ENCODE measurements around the gene SYCP3.
A peak's percentile ranks its signal among the peaks of the same experiment; 100 is the strongest.

SYCP3 gene

DNA sequence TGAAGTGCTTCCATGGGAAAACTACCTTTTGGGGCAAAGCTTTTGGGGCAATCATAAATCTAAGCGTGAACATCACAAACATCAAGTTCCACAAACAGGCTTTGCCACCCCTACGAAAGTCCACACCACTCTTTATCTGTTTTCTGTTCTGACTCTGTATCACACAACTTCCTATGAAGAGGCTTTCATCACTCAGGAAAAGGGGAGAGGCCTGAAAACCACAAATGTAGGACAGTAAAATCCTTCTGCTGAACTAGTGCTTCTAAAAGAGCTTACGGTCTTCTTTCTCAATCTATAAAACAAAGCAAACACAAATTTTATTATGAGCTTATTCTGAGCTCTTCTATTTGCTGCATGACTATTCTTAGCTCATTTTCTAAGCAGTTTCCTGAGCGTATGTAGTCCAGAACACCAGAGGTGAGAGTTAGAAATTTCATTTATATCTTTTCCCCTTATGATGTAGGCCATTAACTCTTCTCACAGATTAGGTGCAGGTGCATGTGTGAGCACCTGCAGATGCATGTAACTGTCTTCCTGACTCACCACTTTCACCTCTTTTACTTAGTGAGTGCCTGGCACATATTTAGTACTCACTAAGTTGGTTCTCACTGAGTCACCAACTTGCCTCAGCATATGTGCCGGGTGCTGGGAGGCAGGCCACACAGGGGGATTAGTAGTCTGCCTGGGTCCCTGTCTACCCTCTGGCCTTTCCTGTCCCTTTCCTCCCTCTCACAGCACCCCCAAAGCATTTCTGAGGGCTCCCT is 32.9 kb upstream of the SYCP3 start:
- peaks cover 26% of the 10 kb centered on the region for H3K36me3 Mint-ChIP-seq
- H3K27me3 Mint-ChIP-seq, result no peaks in the 10 kb centered on the region
- no peak overlapping the region for H3K27ac Mint-ChIP-seq
- CTCF ChIA-PET, result interaction anchor here (0.6 to 6.8 kb wide), 8 partner anchors 13 to 357 kb away, joined by 3 to 151 read pairs (median 4); partner anchors contain the start of gene GNPTAB
- peaks cover 29% of the 10 kb centered on the region for H3K4me1 Mint-ChIP-seq
- DNase-seq, result no peak
- H3K9me3 Mint-ChIP-seq, result no peaks in the 10 kb centered on the region
- no peak overlapping the region for H3K4me3 Mint-ChIP-seq

DNA sequence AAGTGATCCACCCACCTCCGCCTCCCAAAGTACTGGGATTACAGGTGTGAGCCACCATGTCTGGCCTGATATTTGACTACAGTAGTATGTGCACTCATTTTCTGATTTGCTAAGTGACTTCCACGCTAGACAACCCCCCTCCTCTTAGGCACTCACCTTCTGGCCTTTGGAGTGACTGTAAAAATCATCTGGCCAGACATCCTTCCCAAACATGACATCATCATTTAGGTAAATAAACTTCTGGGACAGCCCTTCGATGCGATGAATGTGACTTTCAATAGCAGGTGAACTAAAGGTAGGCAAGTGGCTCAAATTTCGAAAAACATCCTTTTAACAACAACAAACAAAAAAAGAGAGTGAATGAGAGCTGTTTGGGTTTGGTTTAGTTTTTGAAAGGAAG is 30.6 kb upstream of the SYCP3 start:
- no peak overlapping the region for H3K4me3 Mint-ChIP-seq
- CTCF ChIA-PET, result interaction anchor here (1.2 to 6.8 kb wide), 4 partner anchors 10 to 70 kb away, joined by 3 to 151 read pairs (median 4); partner anchors contain the start of gene GNPTAB
- peaks cover 25% of the 10 kb centered on the region for H3K4me1 Mint-ChIP-seq
- no peak for DNase-seq
- no peaks in the 10 kb centered on the region for H3K27me3 Mint-ChIP-seq
- peaks cover 32% of the 10 kb centered on the region for H3K36me3 Mint-ChIP-seq
- peak overlapping the region; percentile 1 for H3K27ac Mint-ChIP-seq
- H3K9me3 Mint-ChIP-seq, result no peaks in the 10 kb centered on the region

DNA sequence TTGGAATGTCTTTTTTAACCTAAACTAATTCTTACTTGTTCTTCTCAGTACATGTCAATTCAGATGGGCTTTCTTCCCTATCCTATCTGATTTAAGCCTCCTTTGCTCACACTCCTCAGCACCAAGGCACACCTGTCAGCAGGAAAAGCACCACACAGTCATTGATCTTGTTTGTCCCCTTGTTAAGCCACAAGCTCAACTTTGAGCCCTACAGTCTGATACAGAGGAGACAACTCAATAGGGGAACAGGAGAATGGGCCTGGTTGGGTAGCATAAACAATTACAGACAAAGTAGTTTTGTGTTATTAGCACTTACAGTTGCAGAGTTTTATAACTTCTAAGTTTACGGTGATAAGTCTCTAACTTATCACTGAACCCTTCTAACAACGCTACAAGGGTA is 29.5 kb upstream of the SYCP3 start:
- H3K36me3 Mint-ChIP-seq, result peaks cover 31% of the 10 kb centered on the region
- DNase-seq, result no peak
- no peaks in the 10 kb centered on the region for H3K9me3 Mint-ChIP-seq
- peaks cover 21% of the 10 kb centered on the region for H3K4me1 Mint-ChIP-seq
- H3K4me3 Mint-ChIP-seq, result no peak overlapping the region
- CTCF ChIA-PET, result interaction anchor here (0.6 to 6.8 kb wide), 6 partner anchors 9 to 71 kb away, joined by 3 to 151 read pairs (median 4); partner anchors contain the start of gene GNPTAB
- no peaks in the 10 kb centered on the region for H3K27me3 Mint-ChIP-seq
- H3K27ac Mint-ChIP-seq, result no peak overlapping the region

DNA sequence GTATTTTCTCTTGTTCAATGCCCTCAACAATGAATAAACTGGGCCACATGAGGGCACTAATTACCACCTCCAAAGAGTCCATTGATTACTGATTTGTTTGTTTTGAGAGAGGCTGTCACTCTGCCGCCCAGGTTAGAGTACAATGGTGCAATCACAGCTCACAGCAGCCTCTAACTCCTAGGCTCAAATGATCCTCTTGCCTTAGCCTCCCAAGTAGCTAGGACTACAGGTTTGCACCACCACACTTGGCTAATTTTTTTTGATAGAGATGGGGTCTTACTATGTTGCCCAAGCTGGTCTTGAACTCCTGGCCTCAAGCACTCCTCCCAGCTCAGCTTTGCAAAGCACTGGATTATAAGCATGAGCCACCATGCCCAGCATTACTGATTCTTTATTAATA is 28.3 kb upstream of the SYCP3 start:
- Mint-ChIP-seq H3K9me3 (no peaks in the 10 kb centered on the region), H3K27ac (no peak overlapping the region), H3K4me3 (no peak overlapping the region), H3K4me1 (peaks cover 13% of the 10 kb centered on the region), H3K27me3 (no peaks in the 10 kb centered on the region), H3K36me3 (peaks cover 35% of the 10 kb centered on the region)
- CTCF ChIA-PET, result interaction anchor here (1.2 to 6.8 kb wide), 3 partner anchors 62 to 353 kb away, joined by 4 to 151 read pairs (median 9); partner anchors contain the start of gene GNPTAB
- DNase-seq, result no peak

DNA sequence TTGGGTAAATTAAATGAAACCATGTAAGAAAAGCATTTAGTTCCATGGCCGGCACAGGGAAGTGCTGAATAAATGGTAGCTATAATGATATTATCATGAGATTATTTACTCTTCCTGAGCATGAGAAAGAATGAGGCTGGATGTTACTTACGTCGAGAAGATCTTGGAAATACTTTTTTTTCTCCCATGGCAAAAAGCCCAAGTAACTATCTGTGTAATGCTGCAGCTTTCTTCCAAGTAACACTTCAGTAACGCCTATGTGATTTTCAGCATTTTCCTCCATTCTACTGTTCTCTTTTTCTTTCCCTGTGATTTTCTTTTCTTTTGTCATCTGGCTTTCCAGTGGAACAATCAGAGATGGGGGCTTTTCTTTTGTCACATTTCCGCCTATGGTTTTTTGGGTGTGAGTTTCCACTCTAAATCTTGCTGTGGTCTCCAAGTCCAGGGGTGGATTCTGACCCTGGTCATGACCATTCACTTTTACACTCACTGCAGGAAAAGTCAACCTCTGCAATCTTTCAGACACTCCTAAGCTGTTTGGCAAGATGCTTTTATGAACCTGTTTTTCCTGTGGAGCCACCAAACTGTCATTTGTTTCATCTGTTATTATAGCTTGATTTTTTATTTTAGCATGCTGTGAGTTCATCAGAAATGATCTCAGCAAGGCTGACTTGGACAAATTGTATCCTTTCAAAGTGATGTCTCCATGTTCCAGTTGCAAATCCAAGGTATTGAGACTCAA is 25.0 kb upstream of the SYCP3 start:
- peaks cover 28% of the 10 kb centered on the region for H3K36me3 Mint-ChIP-seq
- H3K4me3 Mint-ChIP-seq, result no peak overlapping the region
- no peaks in the 10 kb centered on the region for H3K4me1 Mint-ChIP-seq
- no peaks in the 10 kb centered on the region for H3K27me3 Mint-ChIP-seq
- H3K9me3 Mint-ChIP-seq, result no peaks in the 10 kb centered on the region
- DNase-seq, result no peak
- CTCF ChIA-PET, result no interaction called here
- peak overlapping the region; percentile 31 for H3K27ac Mint-ChIP-seq

- no peak for DNase-seq
- H3K36me3 Mint-ChIP-seq, result peaks cover 31% of the 10 kb centered on the region
- H3K4me1 Mint-ChIP-seq, result no peaks in the 10 kb centered on the region
- no peak overlapping the region for H3K4me3 Mint-ChIP-seq
- no peak overlapping the region for H3K27ac Mint-ChIP-seq
- CTCF ChIA-PET, result no interaction called here
- H3K9me3 Mint-ChIP-seq, result no peaks in the 10 kb centered on the region
- H3K27me3 Mint-ChIP-seq, result no peaks in the 10 kb centered on the region
Observed at GRCh38 chr12:101763246-101763931, 24.1 kb upstream of the SYCP3 start.

DNA sequence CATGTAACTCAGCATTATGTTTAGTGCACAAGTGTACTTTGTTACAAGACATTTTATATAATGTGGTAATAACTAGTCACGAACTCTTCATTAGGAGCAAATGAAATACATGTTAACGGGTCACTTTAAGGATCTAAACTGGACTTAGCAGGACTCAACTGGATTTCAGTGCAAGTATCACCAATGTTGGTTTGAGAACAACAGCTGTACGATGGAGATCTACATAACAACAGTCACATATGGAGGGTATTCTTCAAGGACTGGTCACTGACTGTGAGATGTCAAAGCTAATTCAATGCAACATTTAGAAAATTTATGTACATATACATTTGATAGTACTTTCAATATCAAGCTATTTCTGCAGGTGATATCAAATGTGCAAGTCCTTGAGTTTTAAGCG is 22.5 kb upstream of the SYCP3 start:
- H3K4me1 Mint-ChIP-seq, result no peaks in the 10 kb centered on the region
- H3K9me3 Mint-ChIP-seq, result no peaks in the 10 kb centered on the region
- DNase-seq, result no peak
- no peak overlapping the region for H3K4me3 Mint-ChIP-seq
- CTCF ChIA-PET, result interaction anchor here (1.1 kb wide), 1 partner anchor 12 kb away, joined by 3 read pairs; no protein-coding TSS in a partner anchor
- H3K27ac Mint-ChIP-seq, result no peak overlapping the region
- H3K36me3 Mint-ChIP-seq, result peaks cover 31% of the 10 kb centered on the region
- no peaks in the 10 kb centered on the region for H3K27me3 Mint-ChIP-seq

DNA sequence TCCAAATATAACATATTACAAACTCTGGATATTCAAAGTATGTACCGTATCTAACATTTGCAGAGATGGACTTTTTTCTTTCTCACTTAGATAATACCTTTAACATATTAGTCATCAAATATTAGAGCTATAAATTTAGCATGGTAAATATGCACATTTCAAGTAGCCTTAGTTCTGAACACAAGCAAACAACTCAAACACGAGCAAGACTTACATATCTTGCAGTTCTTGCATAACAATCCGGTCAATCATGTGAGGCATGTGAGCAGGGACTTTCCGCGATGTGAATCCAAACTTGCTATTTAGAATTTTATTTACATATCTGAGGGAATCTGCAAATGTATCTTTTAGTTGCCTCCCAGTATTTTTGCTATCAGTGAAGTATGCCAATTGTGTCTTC is 22.1 kb upstream of the SYCP3 start:
- no peaks in the 10 kb centered on the region for H3K9me3 Mint-ChIP-seq
- CTCF ChIA-PET, result no interaction called here

GRCh38 chr12:101759396-101760047 is 20.3 kb upstream of the SYCP3 start:
- H3K4me1 Mint-ChIP-seq, result no peaks in the 10 kb centered on the region
- H3K9me3 Mint-ChIP-seq, result no peaks in the 10 kb centered on the region
- H3K36me3 Mint-ChIP-seq, result peaks cover 29% of the 10 kb centered on the region
- no peak overlapping the region for H3K27ac Mint-ChIP-seq
- no peak for DNase-seq
- no peaks in the 10 kb centered on the region for H3K27me3 Mint-ChIP-seq
- no peak overlapping the region for H3K4me3 Mint-ChIP-seq
- CTCF ChIA-PET, result interaction anchor here (0.6 to 1.8 kb wide), 17 partner anchors 9 to 412 kb away, joined by 3 to 6 read pairs (median 3); no protein-coding TSS in a partner anchor

More for the DNA sequence above, 22.1 kb upstream of the SYCP3 start:
- no peak for DNase-seq
- Mint-ChIP-seq H3K4me1 (no peaks in the 10 kb centered on the region), H3K27me3 (no peaks in the 10 kb centered on the region), H3K4me3 (no peak overlapping the region), H3K36me3 (peaks cover 31% of the 10 kb centered on the region), H3K27ac (no peak overlapping the region)

GRCh38 chr12:101750152-101750551 is 10.9 kb upstream of the SYCP3 start:
- no peak overlapping the region for H3K27ac Mint-ChIP-seq
- CTCF ChIA-PET, result interaction anchor here (1.5 kb wide), 1 partner anchor 10 kb away, joined by 4 read pairs; no protein-coding TSS in a partner anchor
- no peaks in the 10 kb centered on the region for H3K9me3 Mint-ChIP-seq
- H3K4me1 Mint-ChIP-seq, result no peaks in the 10 kb centered on the region
- peaks cover 43% of the 10 kb centered on the region for H3K36me3 Mint-ChIP-seq
- H3K27me3 Mint-ChIP-seq, result no peaks in the 10 kb centered on the region
- DNase-seq, result no peak
- no peak overlapping the region for H3K4me3 Mint-ChIP-seq

GRCh38 chr12:101749657-101750056 is 10.4 kb upstream of the SYCP3 start:
- Mint-ChIP-seq H3K9me3 (no peaks in the 10 kb centered on the region), H3K27me3 (no peaks in the 10 kb centered on the region), H3K4me3 (no peak overlapping the region), H3K27ac (no peak overlapping the region), H3K36me3 (peaks cover 43% of the 10 kb centered on the region), H3K4me1 (peaks cover 2% of the 10 kb centered on the region)
- no peak for DNase-seq
- CTCF ChIA-PET, result interaction anchor here (1.5 kb wide), 1 partner anchor 10 kb away, joined by 4 read pairs; no protein-coding TSS in a partner anchor

- no peak overlapping the region for H3K27ac Mint-ChIP-seq
Observed at GRCh38 chr12:101748907-101749306, 9.6 kb upstream of the SYCP3 start.

DNA sequence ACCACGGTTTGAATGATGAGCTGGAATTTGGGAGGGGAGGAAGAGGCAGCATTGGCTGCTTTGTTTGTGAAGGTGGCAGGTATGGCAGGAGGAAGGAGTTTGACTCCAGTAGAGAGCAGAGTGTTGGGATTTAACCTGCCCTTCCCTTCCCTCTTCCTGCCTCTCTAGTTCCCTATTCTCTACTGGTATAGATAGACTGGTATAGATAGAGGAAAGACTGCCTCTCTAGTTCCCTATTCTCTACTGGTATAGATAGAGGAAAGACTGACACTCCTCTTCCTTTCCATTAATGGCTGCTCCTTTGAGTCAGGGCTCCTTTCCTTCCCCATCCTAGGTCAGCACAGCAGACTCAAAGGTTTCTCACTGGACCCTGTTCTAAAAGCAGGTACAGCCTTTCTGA is 8.4 kb upstream of the SYCP3 start:
- no peaks in the 10 kb centered on the region for H3K27me3 Mint-ChIP-seq
- H3K27ac Mint-ChIP-seq, result no peak overlapping the region
- peaks cover 45% of the 10 kb centered on the region for H3K36me3 Mint-ChIP-seq
- CTCF ChIA-PET, result interaction anchor here (1.0 kb wide), 1 partner anchor 92 kb away, joined by 3 read pairs; no protein-coding TSS in a partner anchor
- H3K4me3 Mint-ChIP-seq, result no peak overlapping the region
- H3K9me3 Mint-ChIP-seq, result no peaks in the 10 kb centered on the region
- DNase-seq, result no peak
- H3K4me1 Mint-ChIP-seq, result peaks cover 16% of the 10 kb centered on the region

More at GRCh38 chr12:101748907-101749306, 9.6 kb upstream of the SYCP3 start:
- Mint-ChIP-seq H3K27me3 (no peaks in the 10 kb centered on the region), H3K36me3 (peaks cover 48% of the 10 kb centered on the region), H3K4me1 (peaks cover 8% of the 10 kb centered on the region), H3K4me3 (no peak overlapping the region), H3K9me3 (no peaks in the 10 kb centered on the region)
- CTCF ChIA-PET, result interaction anchor here (1.5 kb wide), 1 partner anchor 11 kb away, joined by 4 read pairs; no protein-coding TSS in a partner anchor
- no peak for DNase-seq
